B cell (primary cell): ENCODE measurements around the gene NOS3. TPM values are rescaled to one million over a fixed set of nuclear protein-coding genes. Genes with fewer than 3 reads are reported as not detected.

ENCODE experiments used
- ATAC-seq: fragments of 200-7000 bp; cut with Tn5 transposase; one replicate; pipeline ENCODE4 v1.10.0; 2021; ENCODE audit warnings: low read depth, mild to moderate bottlenecking, moderate number of reproducible peaks, moderate library complexity
- CTCF ChIA-PET: fragments of 350-600 bp; sonication (Branson Sonifier 250); formaldehyde crosslinking; loops from one replicate; lab custom pipeline; 2021; ENCODE audit warnings: antibody characterized with exemption, inconsistent platforms; lab: Charles Lee
- POLR2A ChIA-PET: fragments of 350-600 bp; sonication (Branson Sonifier 250); formaldehyde crosslinking; loops from one replicate; lab custom pipeline; 2021; ENCODE audit warnings: antibody characterized with exemption; lab: Charles Lee
- DNase-seq: peaks from one replicate; pipeline ENCODE4 v3.0.0; 2013
- H2AFZ ChIP-seq: 2 replicates; pipeline ENCODE4 v1.6.1; 2012; ENCODE audit warnings: mild to moderate bottlenecking, low read depth, low read length; ENCODE audit not compliant: insufficient read depth, poor library complexity, severe bottlenecking
- H3K27ac ChIP-seq, 2 donors: 1 replicate in 1 of 2; 2 replicates in 1 of 2; pipeline ENCODE4 v1.5.1; 2012 to 2013; ENCODE audit warnings: low read length in 2 of 2, mild to moderate bottlenecking in 2 of 2, moderate library complexity in 1 of 2
- H3K27me3 ChIP-seq, 4 experiments: fragments of 200-600 bp in 1 of 4; sonication (generic) in 1 of 4; replicated peaks in 1 of 4; 1 replicate in 2 of 4; 2 replicates in 2 of 4; pipeline versions ENCODE4 v1.6.1 to v1.7.0; 2013 to 2016; ENCODE audit warnings: low read length in 3 of 4, mild to moderate bottlenecking in 2 of 4, mixed read lengths in 1 of 4, moderate library complexity in 1 of 4; ENCODE audit not compliant: insufficient read depth in 4 of 4, control insufficient read depth in 3 of 4; ENCODE audit errors: control extremely low read depth in 1 of 4
- H3K36me3 ChIP-seq, 2 experiments: replicated peaks in 1 of 2; 1 replicate in 1 of 2; 2 replicates in 1 of 2; pipeline versions ENCODE4 v1.6.1 to v1.7.1; 2013; ENCODE audit warnings: low read length in 1 of 2; ENCODE audit not compliant: insufficient read depth in 2 of 2, control insufficient read depth in 1 of 2; ENCODE audit errors: control extremely low read depth in 1 of 2, extremely low read depth in 1 of 2
- H3K4me1 ChIP-seq, 2 donors: fragments of 200-600 bp in 1 of 2; sonication (generic) in 1 of 2; 1 replicate in 1 of 2; 2 replicates in 1 of 2; pipeline versions ENCODE4 v1.5.1 to v1.6.1; 2013 to 2017; ENCODE audit warnings: low read length in 2 of 2; ENCODE audit not compliant: control insufficient read depth in 2 of 2, insufficient read depth in 2 of 2
- H3K4me2 ChIP-seq: replicated peaks from 2 replicates; pipeline ENCODE3; 2012; ENCODE audit warnings: mild to moderate bottlenecking, low read depth, low read length; ENCODE audit not compliant: poor library complexity, severe bottlenecking
- H3K4me3 ChIP-seq, 5 experiments: fragments of 200-600 bp in 1 of 5; sonication (generic) in 1 of 5; 1 replicate in 3 of 5; 2 replicates in 2 of 5; pipeline versions ENCODE4 v1.5.1 to v1.7.0; 2011 to 2016; ENCODE audit warnings: low read length in 4 of 5, mild to moderate bottlenecking in 4 of 5, low read depth in 2 of 5, control low read depth in 1 of 5, moderate library complexity in 1 of 5; ENCODE audit not compliant: insufficient read depth in 1 of 5; ENCODE audit errors: control extremely low read depth in 1 of 5, extremely low read depth in 1 of 5
- H3K79me2 ChIP-seq: fragments of 200-600 bp; sonication (generic); one replicate; pipeline ENCODE4 v1.6.0; 2016; ENCODE audit warnings: low read length; ENCODE audit not compliant: control insufficient read depth, insufficient read depth
- H3K9ac ChIP-seq: fragments of 200-600 bp; sonication (generic); 2 replicates; pipeline ENCODE4 v1.6.1; 2017; ENCODE audit warnings: mild to moderate bottlenecking, low read length, moderate library complexity
- H3K9me3 ChIP-seq, 3 donors: one replicate each; pipeline versions ENCODE4 v1.6.1 to v1.7.1; 2013; ENCODE audit warnings: low read length in 2 of 3; ENCODE audit not compliant: control insufficient read depth in 2 of 3, insufficient read depth in 1 of 3; ENCODE audit errors: control extremely low read depth in 1 of 3
- H4K20me1 ChIP-seq: 2 replicates; pipeline ENCODE4 v1.6.0; 2012; ENCODE audit warnings: mild to moderate bottlenecking, low read length; ENCODE audit not compliant: insufficient read depth, control insufficient read depth, poor library complexity, severe bottlenecking
- H3K27ac Mint-ChIP-seq: one replicate; pipeline ENCODE4 v1.8.0; 2021; ENCODE audit warnings: mixed read lengths
- H3K27me3 Mint-ChIP-seq: one replicate; pipeline ENCODE4 v1.8.0; 2021; ENCODE audit warnings: mixed read lengths
- H3K4me1 Mint-ChIP-seq: one replicate; pipeline ENCODE4 v1.8.0; 2021; ENCODE audit warnings: mixed read lengths
- H3K4me3 Mint-ChIP-seq: one replicate; pipeline ENCODE4 v1.8.0; 2021; ENCODE audit warnings: mixed read lengths
- H3K9me3 Mint-ChIP-seq: one replicate; pipeline ENCODE4 v1.8.0; 2022; ENCODE audit warnings: mixed read lengths; ENCODE audit not compliant: insufficient read depth
- CTCF ChIP-seq: fragments of 200-600 bp; IDR thresholded peaks from one replicate; pipeline ENCODE4 v1.8.0; 2022; ENCODE audit warnings: antibody characterized with exemption, mild to moderate bottlenecking
- EZH2 ChIP-seq: IDR thresholded peaks from 2 replicates; pipeline ENCODE4 v1.6.1; 2012; ENCODE audit warnings: borderline replicate concordance, low read depth, mild to moderate bottlenecking, moderate library complexity, low read length; ENCODE audit not compliant: insufficient read depth, poor library complexity, severe bottlenecking
- WGBS: methylation state at CpG from one replicate; pipeline ENCODE4 v1.1.5; 2013; ENCODE audit warnings: missing lambda C conversion rate; ENCODE audit not compliant: insufficient coverage; 5-methylcytosine and 5-hydroxymethylcytosine counted together
- intact Hi-C: fragments of 100-400 bp; cut with micrococcal nuclease; formaldehyde crosslinking; loops from one replicate; pipeline ENCODE4 v1.10.0; 2022
- polyA plus RNA-seq: library from polyadenylated mRNA; depleted of rRNA; stranded (reverse); fragments of >200 nt; gene quantifications from 2 replicates; pipeline ENCODE4 v1.2.3, GENCODE V29; 2012
- total RNA-seq, 2 donors: library from RNA; stranded (reverse); fragments of 120-200 nt in 1 of 2; gene quantifications; 1 replicate in 1 of 2; 2 replicates in 1 of 2; pipeline versions ENCODE4 v1.2.3 to v1.2.4, GENCODE V29; 2013 to 2022

NOS3 gene
- total and polyA plus RNA-seq, 2 donors (not counting 1 experiment from before 2014, with no cell fraction given) = 0.39 to 0.54 TPM

DNA sequence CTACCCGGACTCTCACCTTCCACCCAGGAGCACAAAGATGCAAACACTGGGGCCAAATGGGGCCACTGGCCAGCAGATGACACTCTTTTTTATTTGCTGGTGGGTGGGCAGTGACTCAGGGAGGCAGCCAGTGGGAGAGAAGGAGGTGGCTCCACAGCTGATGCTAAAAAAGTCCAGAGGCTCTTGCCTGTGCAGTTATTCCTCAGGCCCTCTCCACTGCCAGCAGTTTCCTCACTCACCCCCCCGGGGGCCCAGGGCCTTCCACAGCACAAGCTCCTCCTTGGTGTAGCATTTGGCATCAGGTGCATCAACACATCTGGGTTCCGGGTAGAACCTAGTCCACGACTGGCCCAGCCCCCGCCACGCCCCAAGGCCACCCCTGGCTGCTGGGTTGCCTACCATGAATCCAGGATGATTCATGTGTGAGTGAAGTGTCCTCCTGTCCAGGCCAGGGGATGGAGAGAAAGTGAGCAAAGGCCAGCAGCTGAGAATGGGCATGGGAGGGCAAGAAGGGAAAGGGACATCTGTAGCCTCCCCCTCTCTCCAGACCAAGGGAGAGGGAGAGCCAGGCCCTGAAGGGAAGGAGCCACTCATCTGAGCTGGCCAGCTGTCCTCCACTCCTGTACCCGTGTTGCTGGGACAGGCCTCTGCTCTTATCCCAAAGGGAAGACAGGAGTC lies 11.0 kb upstream of the NOS3 start:
- H3K79me2 ChIP-seq = no peaks in the 10 kb centered on the region
- Mint-ChIP-seq H3K27me3 (peaks cover 51% of the 10 kb centered on the region), H3K4me1 (peaks cover 25% of the 10 kb centered on the region), H3K4me3 (peak overlapping the region; percentile 29), H3K27ac (peak overlapping the region; percentile 41), H3K9me3 (no peaks in the 10 kb centered on the region)
- H3K9ac ChIP-seq = no peak overlapping the region
- ATAC-seq (no peak), DNase-seq (no peak)
- H3K4me1 ChIP-seq = peaks cover 25 to 34% of the 10 kb centered on the region in 2 donors
- peaks cover 0 to 22% (median 0%) of the 10 kb centered on the region in 3 donors for H3K9me3 ChIP-seq
- no peak overlapping the region for H3K4me2 ChIP-seq
- ChIA-PET CTCF (interaction anchor here (0.9 to 1.8 kb wide), 3 partner anchors 17 to 39 kb away, joined by 3 to 7 read pairs (median 5); no protein-coding TSS in a partner anchor), POLR2A (no interaction called here)
- H3K27me3 ChIP-seq = peaks cover 0 to 61% (median 35%) of the 10 kb centered on the region in 4 experiments
- H3K27ac ChIP-seq = no peak overlapping the region
- no peaks in the 10 kb centered on the region for H4K20me1 ChIP-seq
- H3K4me3 ChIP-seq = no peak overlapping the region
- 66% methylated on average over 6 of the region's 7 CpGs for whole genome bisulfite sequencing
- intact Hi-C loops = loop anchor here (5.0 to 10.0 kb wide), 2 partner anchors 102 to 205 kb away; partner anchors contain the start of genes FASTK and TMUB1
- no peak overlapping the region for H2AFZ ChIP-seq
- no peaks in the 10 kb centered on the region for H3K36me3 ChIP-seq
- TF ChIP-seq CTCF = no peak
- no peak for TF ChIP-seq EZH2

DNA sequence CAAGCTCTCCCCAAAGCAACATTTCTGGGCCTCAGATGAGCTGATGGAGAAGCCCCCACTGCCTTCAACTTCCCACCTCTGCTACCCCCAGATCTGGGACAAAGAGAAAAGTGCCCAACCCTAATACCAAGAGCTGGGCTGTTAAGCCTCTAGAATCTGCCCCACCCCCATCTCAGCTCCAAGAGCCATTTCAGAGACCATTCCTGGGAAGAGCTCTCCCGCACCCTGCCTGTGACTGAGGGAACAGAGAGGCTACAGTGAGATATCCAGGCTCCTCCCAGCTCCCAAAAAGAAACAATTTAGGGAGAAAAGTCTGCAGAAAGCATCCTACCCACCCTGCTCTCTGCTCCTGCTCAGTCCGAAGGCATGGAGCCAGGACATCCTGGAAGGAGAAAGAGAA lies 10.2 kb upstream of the NOS3 start:
- peaks cover 0 to 58% (median 30%) of the 10 kb centered on the region in 4 experiments for H3K27me3 ChIP-seq
- peaks cover 19 to 28% of the 10 kb centered on the region in 2 donors for H3K4me1 ChIP-seq
- no peak overlapping the region for H3K27ac Mint-ChIP-seq
- no peak for DNase-seq
- H3K27ac ChIP-seq = no peak overlapping the region
- no peaks in the 10 kb centered on the region for H3K36me3 ChIP-seq
- H3K4me1 Mint-ChIP-seq = peaks cover 20% of the 10 kb centered on the region
- H3K4me3 ChIP-seq = no peak overlapping the region
- H3K4me3 Mint-ChIP-seq = no peak overlapping the region
- peaks cover 0 to 22% (median 0%) of the 10 kb centered on the region in 3 donors for H3K9me3 ChIP-seq
- H3K9ac ChIP-seq = no peak overlapping the region
- H4K20me1 ChIP-seq = no peaks in the 10 kb centered on the region
- POLR2A ChIA-PET = no interaction called here
- ATAC-seq = no peak
- intact Hi-C loops = loop anchor here (10.0 kb wide), 1 partner anchor 206 kb away; no protein-coding TSS in a partner anchor
- no peaks in the 10 kb centered on the region for H3K9me3 Mint-ChIP-seq
- no peak overlapping the region for H3K4me2 ChIP-seq
- no peaks in the 10 kb centered on the region for H3K79me2 ChIP-seq
- CTCF ChIA-PET = interaction anchor here (0.6 to 1.8 kb wide), 4 partner anchors 18 to 1697 kb away, joined by 3 to 7 read pairs (median 5); no protein-coding TSS in a partner anchor
- peaks cover 53% of the 10 kb centered on the region for H3K27me3 Mint-ChIP-seq
- H2AFZ ChIP-seq = no peak overlapping the region
- WGBS = 86% methylated on average over 1 of the region's 2 CpGs
- TF ChIP-seq EZH2 = no peak
- no peak for TF ChIP-seq CTCF
